ENCODE results near the gene STX16.

DNA sequence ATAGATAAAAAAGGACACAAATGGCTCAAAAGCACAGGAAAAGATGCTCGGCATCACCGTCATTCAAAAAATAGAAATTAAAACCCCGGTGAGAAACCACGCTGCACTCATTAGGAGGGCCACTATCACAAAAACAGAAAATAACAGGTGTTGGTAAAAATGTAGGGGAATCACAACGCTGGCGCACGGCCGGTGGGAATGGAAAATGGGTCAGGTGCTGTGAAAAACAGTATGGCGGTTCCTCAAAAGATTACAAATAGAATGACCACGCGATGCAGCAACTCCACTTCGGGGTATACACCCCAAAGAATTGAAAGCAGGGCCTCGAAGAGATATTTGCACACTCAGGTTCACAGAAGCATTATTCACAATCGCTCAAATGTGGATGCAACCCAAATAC lies 69.8 kb downstream of the STX16 start:
- TF ChIP-seq, protein P1, sequence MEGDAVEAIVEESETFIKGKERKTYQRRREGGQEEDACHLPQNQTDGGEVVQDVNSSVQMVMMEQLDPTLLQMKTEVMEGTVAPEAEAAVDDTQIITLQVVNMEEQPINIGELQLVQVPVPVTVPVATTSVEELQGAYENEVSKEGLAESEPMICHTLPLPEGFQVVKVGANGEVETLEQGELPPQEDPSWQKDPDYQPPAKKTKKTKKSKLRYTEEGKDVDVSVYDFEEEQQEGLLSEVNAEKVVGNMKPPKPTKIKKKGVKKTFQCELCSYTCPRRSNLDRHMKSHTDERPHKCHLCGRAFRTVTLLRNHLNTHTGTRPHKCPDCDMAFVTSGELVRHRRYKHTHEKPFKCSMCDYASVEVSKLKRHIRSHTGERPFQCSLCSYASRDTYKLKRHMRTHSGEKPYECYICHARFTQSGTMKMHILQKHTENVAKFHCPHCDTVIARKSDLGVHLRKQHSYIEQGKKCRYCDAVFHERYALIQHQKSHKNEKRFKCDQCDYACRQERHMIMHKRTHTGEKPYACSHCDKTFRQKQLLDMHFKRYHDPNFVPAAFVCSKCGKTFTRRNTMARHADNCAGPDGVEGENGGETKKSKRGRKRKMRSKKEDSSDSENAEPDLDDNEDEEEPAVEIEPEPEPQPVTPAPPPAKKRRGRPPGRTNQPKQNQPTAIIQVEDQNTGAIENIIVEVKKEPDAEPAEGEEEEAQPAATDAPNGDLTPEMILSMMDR (IDR thresholded peaks at IDR 0.05), result no peak
- TF ChIP-seq POLR2AphosphoS5 (IDR thresholded peaks at IDR 0.05), result no peak

All from sigmoid colon (tissue), 4 donors.